HG03520 (cell line): ENCODE data around the gene PGLYRP1.

Experiments used
- ATAC-seq: cut with Tn5 transposase; IDR thresholded peaks from one replicate; pipeline ENCODE4 v1.9.1; 2021; ENCODE audit warnings: mild to moderate bottlenecking, moderate library complexity; ENCODE audit not compliant: unreplicated experiment

Gene PGLYRP1

DNA sequence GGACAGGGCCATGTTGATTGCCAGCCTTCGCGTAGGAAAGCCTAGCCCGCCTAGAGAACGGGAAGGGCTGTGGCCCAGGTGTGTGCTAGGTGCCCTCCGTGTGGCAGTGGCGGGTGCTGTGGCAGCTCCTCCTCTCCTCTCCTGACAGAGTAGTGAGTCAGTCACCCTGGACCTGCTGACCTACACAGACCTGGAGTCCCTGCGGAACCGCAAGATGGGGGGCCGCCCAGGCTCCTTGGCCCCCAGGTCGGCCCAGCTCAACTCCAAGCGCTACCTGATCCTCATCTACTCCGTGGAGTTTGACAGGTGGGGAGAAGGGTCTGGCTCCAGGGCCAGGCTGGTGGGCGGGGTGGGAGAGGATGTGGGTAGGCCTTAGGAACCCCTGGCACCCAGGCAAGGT is 16.4 kb downstream of the PGLYRP1 start:
- no peak for ATAC-seq

DNA sequence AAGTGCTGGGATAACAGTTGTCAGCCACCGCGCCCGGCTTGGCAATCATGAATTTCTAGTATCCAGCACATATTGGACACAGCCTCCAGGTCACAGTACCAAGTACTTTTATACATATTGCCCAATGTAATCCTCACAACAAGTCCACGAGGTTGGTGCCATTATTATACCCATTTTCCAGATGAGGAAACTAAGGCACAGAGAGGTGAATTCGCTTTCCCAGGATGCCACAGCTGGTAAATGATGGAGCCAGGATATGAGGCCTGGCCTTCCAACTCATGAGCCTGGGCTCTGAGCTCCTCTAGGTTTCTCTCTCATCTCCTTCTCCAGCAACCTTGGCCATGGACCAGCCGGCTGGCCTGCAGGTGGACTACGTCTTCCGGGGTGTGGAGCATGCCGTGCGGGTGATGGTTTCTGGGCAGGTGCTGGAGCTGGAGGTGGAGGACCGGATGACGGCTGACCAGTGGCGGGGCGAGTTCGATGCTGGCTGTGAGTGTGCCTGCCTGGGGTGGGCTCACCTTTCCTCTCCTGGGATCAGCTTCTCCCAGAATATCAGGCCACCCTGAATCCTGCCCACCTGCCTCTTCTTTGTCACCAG is 20.1 kb downstream of the PGLYRP1 start:
- ATAC-seq, result no peak

DNA sequence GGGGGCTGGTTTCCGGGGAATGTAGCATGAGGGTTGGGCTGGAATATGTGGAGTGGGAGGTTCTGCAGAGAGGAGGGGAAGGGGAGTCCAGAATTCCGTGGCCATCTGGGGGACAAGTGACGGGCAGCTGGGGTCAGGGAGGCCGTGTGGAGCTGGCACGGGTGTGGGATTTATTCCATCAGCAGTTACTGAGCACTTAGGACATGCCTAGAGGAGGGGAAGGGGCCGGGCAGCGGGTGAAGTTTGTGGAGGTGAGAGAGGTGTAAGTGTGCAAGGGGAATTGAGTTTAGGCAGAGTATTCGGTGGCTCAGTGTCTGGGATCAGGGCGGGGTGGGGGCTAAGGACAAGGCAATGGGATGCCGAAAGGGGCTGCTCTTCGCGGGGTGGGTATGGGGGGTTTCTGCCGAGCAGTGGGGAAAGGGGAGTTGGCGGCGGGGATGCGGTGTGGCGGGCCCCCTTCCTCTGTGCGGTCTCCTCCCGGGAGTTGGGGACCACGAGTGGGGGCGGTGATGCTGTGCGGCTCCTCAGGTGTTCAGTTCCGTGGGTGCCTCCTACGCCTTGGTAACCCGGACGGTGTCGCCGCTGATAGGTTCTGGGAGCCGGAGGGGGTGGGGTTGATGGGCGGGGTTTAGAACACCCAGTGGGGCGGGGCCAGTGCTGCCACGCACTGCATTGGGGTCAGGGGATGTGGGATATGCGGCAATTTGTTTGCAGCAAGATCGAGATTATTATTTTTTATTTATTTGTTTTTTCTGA is 22.2 kb downstream of the PGLYRP1 start:
- no peak for ATAC-seq

DNA sequence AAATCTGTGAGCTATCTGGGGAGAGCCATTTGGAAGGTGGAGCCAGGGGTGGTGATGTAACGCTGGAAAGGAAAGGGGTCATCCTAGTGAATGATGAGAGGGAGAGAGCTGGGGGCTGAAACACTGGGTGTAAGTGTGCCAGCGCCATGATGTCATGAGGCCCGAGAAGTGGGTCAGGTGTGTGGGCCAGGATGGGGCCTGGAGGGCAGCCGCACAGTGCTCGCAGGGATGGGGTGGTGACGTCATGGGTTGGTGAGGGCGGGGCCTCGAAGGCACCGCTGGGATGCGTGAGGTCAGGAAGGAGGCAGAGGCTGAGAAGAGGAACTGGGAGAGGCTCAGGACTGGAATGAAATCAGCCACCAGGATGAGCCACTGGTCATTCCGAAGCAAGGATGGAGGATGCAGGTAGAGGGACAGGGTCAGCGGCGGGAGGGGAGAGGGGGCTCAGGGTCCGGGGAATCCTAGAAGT is 23.2 kb downstream of the PGLYRP1 start:
- no peak for ATAC-seq

DNA sequence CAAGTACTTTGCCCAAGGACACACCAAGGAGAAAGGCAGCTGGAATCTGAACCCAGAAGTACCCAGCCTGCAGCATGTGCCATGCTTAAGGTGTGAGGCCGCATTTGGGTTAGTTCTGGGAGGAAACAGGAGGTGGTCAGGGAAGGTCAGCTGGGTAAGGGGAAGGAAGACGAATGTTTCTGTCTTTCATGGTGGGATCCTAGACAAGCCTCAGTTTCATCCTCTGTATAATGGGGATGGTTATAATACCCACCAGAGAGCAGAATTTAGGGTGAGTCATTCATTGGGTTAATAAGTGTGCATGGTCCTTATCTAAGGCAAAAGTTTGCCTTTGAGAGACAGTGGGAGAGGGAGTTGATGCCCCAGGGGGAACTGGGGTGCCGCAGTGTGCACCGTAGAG is 24.0 kb downstream of the PGLYRP1 start:
- ATAC-seq, result no peak

DNA sequence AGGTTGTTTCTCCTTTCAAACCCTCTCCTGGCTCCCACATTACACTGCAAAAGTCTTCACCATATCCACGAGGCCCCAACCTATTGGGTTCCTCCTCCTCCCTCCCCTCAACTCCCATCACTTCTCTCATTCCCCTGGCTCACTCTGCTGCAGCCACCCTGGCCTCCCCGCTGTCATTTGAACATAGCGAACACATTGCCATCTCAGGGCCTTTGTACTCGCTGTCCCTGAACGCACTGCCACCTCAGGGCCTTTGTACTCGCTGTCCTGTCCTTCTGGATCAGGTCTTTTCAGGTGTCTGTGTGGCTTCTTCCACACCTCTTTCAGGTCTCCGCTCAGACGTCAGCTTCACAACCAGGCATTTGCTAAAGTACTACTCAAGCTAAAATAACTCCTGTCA is 25.9 kb downstream of the PGLYRP1 start:
- no peak for ATAC-seq

DNA sequence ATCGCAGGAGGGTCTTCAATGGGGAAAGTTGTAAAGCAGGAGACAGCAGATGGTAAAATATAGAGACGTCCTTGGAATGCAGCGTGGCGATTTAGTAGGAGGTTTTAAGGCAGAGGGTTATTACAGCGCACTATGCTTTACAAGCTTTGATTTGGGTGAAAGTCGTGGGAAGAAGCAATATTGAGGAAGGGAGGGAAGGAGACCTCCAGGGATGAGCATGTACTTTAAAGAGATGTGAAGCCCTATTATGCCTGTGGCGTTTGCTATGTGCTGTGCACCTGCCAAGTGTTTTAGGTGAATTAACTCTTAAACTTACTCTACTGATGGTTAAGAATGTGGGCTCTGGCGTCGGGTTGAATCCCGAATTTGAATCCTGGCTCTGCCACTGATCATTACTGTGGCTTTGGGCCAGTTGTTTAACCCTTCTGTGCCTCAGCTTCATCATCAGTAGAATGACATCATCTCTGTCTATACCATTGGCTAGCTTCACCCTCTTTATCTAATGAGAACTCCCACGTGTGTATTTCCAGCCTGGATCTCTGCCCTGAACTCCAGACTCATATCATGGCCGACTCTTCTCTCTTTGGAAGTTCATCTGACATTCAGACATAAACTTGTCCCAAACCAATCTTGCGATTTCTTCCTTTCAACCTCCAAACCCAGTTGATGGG is 27.0 kb downstream of the PGLYRP1 start:
- ATAC-seq, result no peak

DNA sequence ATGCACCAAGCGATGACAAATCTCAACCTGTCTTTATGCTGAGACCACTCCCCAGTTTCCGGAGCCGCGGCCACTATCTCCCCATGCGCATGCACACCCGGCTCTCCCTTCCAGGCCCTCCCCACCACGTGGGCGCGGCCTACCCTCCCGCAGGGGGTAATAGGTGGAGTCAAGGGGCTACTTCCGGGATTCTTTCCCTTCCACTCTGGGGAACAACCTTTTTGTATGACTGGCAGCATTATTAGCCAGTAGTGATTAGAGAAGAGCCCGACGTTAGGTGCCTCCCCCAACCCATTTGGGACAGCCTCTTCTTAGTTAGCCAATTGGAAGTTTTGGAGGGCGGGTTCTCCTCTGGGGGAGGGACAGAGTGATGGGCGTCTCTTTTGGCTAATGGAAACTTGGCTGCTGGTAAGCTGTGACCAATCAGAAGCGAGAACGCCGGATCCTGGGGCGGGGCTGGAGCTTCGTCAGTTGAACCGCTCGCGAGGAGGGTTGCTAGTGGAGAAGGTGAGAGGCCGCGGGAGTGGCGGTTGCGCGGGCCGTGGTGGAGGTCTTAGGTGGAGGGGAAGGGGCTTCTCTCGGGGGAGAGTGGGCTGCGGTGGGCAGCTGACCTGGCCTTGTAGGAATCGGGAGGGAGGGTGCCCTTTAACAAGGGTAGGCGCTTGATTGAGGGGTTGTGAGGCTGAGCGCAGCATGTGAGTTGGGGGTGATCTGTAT is 27.7 kb downstream of the PGLYRP1 start, which contains the start of gene CCDC61:
Gene CCDC61 (plus strand): TSS at position 470 of the 717 bp plus-strand sequence. CDS start 7,552 bp downstream, outside the sequence.
- peak; percentile 95 for ATAC-seq

DNA sequence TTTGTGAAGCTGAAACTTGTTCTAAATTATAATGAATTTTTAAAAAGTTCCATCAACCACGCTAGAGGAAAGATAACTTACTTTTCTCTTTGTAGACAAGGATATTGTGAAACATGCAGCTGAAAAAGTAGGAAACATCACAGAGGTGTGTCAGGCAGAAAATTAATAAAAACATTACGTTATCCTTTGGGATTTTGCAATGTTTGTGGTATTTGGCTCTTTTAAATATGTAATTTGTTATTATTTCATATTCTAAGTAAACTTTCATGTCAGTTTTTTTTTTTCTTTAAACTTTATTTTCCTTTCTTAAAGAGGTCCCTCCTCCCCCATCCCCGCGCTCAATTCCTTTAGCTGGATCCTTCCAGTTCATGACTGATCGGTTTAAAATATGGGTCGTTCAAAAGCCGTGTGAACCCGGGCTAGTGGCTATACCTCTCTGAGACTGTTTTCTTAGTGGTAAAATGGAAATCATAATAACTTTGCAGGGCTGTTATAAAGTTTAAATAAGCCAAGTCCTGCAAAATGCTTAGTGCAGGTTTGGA is 28.3 kb downstream of the PGLYRP1 start:
- no peak for ATAC-seq

DNA sequence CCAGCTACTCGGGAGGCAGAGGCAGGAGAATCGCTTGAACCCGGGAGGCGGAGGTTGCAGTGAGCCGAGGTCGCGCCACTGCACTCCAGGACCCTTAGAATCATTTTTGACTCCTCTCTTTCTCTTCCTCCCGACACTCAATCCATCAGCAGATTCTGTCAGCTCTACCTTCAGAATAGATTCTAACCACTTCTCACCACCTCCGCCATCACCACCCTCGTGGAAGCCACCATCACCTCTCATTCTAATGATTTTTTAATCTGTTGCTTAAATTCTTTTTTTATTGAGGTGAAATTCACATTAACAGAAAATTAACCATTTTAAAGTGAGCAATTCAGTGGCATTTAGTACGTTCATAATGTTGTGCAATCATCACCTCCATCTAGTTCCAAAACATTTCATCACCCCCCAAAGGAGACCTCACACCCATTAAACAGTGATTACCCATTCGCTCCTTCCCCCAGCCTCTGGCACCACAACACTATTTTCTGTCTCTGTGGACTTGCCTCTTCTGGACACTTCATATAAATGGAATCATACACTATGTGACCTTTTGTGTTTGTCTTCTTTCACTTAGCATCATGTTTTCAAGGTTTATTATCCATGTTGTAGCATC is 32.6 kb downstream of the PGLYRP1 start:
- ATAC-seq, result no peak

DNA sequence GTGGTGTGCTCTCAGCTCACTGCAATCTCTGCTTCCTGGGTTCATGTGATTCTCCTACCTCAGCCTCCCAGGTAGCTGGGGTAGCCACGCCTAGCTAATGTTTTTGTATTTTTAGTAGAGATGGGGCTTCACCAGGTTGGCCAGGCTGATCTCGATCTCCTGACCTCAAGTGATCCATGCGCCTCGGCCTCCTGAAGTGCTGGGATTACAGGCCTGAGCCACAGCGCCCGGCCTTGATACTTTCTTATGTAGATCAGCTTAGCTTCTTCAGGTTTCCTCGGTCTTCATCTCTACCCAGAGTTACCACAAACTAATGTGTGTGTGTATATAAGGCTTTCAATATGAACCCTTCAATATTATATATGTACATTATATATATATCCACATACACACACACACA is 37.5 kb downstream of the PGLYRP1 start:
- no peak for ATAC-seq

DNA sequence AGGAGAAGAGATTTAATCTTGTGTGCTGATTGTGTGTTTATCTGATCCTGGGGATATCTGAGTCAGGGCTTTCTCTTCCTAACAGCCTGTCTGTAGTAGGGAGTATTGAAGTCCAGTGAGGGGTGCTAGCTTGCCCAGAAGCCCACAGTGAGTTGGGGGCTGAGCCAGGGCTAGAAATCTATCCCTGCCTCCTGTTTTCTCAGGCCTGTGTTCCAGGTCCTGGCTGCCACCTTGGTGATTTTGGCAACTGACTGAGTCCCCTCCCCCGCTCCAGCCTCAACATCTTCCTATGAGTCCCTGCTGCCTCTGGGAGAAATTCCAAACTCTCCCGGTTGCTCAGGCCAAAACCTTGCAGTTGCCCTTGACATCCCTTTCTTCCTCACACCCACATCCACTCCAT is 41.5 kb downstream of the PGLYRP1 start:
- ATAC-seq, result no peak

DNA sequence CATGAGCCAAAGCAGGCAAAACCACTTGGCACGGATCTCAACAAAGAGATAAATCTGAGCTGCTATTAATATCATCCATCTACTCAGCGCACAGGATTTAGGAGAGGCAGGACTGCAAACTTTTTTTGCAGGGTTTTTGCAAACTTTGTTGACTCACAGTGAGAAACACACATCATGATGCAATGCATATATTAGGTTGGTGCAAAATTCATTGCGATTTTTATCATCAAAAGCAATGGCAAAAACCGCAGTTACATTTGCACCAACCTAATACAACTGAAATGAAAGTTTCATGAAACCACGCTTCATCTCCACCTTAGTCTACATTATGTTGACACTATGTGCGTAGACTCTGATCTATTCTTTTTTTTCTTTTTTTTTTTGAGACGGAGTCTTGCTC is 44.7 kb downstream of the PGLYRP1 start:
- ATAC-seq, result no peak

DNA sequence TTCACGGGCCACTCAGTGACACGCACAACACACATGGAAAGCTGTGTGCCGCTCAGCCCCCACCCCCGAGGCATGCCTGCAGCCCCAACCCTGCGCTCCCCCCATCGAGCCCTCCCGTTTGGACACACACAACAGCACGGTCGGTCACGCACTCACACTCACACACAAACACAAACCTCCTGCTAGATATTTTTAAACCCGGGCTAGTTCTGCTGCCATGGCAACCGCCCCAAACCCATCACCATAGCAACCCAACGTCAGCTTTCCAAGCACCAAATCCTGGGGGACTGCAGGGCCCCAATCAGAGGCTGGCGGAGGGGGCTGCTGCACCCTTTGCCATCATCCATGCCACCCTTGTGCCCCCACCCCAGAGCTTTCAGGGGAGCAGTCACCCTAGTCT is 46.7 kb downstream of the PGLYRP1 start:
- no peak for ATAC-seq

DNA sequence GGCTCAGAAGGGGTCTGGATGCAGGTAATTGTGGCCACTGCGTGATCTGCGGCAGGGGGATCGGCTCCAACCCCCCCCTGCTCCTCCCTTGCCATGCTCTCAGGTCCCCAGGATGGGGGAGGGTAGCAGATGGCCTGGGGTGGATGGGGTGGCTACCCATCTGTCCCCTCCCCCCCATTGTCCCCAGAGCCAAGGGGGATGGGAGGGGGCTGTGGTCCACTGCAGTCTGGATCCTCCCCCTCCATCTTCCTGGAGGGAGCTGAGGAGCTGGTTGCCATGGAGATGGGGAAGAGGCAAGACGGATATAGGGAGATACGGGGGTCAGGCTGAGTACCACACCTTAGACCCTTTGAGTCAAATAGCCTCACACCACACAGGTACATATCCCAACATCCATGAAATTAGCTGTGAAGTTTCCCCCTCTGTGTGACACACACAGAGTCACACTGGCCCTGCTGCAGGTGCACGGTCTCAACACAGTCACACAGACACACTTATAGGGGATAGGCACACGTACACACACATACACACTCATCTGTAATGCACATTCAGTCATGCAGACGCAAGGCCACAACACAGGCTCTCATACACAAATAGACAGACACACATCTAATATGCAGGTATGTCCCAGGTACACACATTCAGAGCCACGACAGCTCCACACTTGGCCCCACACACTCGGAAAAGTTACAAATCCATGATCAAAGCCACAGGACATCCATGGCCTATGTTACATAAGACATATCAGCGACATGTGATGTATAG is 47.4 kb downstream of the PGLYRP1 start:
- no peak for ATAC-seq

DNA sequence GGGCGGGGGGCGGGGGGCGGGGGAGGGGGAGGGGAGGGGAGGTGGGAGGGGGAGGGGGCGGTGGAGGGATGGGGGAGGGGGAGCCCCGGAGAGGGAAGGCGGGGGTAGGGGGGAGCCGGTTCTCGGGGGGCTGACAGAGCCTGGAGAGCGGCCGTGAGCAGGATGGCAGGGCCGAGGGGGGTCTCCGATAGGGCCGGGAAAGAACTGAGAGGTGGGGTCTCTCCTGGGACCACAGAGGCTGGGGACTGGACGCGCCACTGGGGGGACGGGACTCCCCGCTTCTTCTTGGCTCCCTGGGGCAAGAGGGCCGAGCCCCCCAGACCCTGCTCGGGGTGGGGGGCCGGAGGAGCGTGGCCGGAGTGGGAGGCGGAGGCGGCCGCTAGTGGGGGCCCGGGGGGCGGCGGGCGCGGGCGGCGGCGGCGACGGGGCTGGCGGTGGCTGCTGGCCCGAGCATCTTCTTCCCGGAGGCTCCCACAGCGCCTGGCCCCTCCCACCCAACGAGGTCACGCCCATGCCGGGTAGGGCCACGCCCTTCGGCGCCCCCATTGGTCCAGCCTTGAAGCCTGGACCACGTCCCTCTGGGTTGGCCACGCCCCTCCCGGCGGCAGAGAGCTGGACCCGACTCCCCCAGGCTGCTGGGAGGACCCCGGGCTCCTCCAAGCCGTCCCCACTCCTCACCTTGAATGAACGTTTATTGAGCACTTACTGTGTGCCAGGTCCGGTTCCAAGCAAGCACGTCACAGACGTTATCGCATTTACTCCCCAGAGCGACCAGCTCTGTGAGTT is 49.1 kb downstream of the PGLYRP1 start, which contains the start of gene NOVA2:
Gene NOVA2 (minus strand): TSS at position 313 of the 786 bp plus-strand sequence. CDS start 514 bp downstream, outside the sequence.
- no peak for ATAC-seq

DNA sequence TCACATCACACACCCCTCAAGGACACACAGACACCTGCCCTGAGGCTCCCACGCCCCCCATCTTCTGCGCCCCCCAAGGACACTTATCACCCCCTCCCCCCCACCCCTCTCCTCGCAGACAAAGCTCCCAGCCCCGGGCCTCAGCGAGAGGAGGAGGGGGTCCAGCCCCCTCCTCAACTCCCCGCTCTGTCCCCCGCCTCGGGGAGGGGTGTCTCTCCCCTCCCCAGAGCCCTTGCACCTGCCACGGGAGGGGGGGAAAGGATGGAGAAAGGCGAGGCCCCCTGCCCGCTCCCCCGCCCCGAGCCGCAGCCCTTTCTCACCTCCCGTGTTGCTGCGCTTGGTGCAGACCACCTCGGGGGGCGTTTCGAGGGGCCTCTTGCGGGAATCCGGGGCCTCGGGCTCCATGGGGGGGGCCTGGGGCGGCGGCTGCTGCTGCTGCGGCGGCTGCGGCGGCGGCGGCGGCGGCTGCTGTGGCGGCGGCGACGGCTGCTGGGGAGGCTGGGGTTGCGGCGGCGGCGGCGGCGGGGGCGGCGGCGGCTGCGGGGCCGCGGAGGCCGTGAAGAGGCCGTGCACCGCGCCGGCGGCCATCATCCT is 49.8 kb downstream of the PGLYRP1 start:
- no peak for ATAC-seq

DNA sequence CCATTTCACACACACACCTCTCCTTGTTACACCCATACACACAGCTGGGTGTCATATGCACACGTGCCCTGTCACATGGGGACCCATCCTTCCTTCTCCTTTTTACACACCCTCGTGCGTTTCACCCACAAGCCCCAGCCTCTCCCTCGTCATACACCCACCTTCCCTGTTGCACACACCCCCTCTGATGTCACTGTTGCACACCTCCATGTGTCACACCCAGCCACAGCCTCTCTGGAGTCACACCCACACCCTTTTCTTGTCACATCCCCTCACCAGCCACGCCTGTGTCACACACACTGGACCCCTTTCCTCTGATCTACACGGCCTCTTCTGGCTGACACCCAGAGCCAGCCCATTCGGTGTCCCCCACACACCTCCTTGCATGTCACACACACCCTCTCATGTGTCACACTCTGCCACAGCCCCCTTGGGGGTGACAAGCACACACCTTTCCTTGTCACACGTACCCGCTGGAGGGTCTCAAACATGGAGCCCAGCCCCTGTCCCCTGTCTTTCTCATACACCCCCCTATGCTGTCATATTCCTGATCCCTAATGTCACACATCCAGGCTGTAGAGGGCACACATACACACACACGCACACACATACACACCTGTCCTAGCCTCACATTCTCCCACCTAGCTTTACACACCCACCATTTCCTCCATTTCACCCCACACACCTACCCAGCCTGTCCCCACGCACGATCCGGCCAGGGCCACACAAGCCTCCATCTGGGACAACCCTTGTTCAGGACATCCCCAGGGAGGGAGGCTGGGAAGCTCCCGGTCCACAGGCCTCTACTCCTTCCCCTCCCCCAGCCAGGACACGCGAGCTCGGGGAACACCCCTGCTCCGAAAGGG is 50.5 kb downstream of the PGLYRP1 start:
- ATAC-seq, result no peak
